OCI-LY7 (cell line): Measurements from ENCODE around the gene CABP7.

ENCODE experiments used
- EZH2phosphoT487 ChIP-seq: fragments of 200-600 bp; sonication (generic); IDR thresholded peaks from 2 replicates; pipeline ENCODE4 v1.6.1; 2018; ENCODE audit warnings: low read depth, borderline replicate concordance, mild to moderate bottlenecking, mixed run types, antibody characterized with exemption, low read length, moderate library complexity, mixed read lengths
- TF ChIP-seq, protein P1 (sequence below): fragments of 200-600 bp; sonication (generic); conservative IDR thresholded peaks from 2 replicates; pipeline ENCODE4 v1.5.1; 2014; ENCODE audit warnings: mild to moderate bottlenecking, antibody characterized with exemption, low read length, moderate library complexity, mixed read lengths

DNA sequence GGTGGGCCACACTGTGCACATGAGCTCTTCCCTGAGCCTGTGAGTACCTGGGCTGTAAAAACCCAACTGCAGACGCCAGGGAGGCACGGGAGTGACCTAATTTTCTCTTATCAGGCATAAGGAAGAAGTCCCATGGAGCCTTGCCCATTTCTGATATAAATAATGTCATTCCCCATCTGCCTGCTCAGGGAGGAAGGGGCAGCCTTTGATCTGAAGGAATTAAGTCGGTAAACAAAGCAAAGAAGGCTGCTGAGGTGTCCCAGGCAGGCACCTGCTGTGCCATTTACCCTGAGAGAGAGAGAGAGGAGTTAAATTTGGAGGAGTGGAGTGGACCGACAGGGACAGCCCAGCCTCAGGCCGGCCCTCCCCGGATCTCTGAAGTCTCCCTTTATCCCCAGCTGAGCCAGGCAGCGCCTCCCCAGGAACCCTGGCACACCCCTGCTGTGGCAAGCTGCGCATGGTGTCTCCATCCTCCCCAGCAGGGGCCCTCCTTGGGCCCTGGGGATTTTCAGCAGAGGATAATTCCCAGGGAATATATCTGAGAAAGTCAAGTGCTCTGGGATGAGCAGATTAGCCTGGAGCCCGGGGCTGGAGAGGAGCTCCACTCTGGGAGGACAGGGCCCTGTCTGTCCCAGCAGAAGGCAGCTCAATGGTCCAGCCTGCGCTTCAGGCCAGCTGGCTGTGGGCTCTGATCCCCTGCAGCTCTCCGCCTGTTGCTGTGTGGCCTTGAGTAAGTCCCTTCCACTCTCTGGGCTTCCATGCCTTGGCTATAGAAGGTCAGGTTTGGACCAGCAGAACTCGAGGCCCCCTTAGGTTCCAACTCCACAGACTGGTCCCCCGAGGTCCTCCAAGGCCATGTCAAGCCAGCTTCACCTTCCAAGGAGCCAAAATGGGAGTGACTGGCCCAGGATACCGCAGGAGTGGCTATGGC, 17.5 kb upstream of the CABP7 start:
- TF ChIP-seq, protein P1, sequence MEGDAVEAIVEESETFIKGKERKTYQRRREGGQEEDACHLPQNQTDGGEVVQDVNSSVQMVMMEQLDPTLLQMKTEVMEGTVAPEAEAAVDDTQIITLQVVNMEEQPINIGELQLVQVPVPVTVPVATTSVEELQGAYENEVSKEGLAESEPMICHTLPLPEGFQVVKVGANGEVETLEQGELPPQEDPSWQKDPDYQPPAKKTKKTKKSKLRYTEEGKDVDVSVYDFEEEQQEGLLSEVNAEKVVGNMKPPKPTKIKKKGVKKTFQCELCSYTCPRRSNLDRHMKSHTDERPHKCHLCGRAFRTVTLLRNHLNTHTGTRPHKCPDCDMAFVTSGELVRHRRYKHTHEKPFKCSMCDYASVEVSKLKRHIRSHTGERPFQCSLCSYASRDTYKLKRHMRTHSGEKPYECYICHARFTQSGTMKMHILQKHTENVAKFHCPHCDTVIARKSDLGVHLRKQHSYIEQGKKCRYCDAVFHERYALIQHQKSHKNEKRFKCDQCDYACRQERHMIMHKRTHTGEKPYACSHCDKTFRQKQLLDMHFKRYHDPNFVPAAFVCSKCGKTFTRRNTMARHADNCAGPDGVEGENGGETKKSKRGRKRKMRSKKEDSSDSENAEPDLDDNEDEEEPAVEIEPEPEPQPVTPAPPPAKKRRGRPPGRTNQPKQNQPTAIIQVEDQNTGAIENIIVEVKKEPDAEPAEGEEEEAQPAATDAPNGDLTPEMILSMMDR, result no peak
- TF ChIP-seq EZH2phosphoT487, result no peak
